ENCODE results near the gene CCT5.

DNA sequence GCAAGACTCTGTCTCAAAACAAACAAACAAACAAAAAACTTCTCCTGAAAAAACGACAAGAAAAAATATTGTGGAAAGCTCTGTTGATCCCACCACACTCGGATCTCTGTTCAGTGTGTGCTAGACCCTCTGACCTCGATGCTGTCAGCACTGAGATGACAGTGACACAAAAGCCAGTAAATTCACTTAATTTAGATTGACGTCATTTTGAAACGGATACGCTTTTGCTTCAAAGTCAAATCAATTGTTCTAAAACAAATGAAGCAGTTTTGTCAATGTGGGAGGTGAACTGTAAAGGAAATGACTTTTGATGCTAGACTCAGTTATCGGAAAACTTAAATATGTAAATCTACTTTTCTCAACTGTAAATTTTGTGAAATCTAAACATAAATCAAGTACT lies 26.6 kb downstream of the CCT5 start:
- TF ChIP-seq EZH2 (IDR thresholded peaks at IDR 0.05; ENCODE audit: low read length) (no peak), CTCF (optimal IDR thresholded peaks at IDR 0.05 in 1 of 3, IDR thresholded peaks at IDR 0.05 in 1 of 3, conservative IDR thresholded peaks at IDR 0.05 in 1 of 3; ENCODE audit: extremely low read depth in 1 of 3, insufficient read depth in 2 of 3, low read length in 3 of 3) (no peak)

Measured in keratinocyte (primary cell).